A673 (cell line): ENCODE data around the gene CD8A. TPM values are rescaled to one million over a fixed set of nuclear protein-coding genes. Genes with fewer than 3 reads are reported as not detected.

ENCODE experiments used
- BruUV-seq: library from RNA; stranded (reverse); fragments of 400-500 nt; replicated peaks from 2 replicates; lab custom pipeline; 2021; lab: Mats Ljungman, UMichigan
- CTCF ChIA-PET: fragments of 300-600 bp; sonication (Branson Sonifier 250); formaldehyde crosslinking; loops from one replicate; lab custom pipeline; 2022; ENCODE audit warnings: antibody characterized with exemption; lab: Charles Lee
- POLR2A ChIA-PET: fragments of 300-600 bp; sonication (Branson Sonifier 250); formaldehyde crosslinking; loops from one replicate; lab custom pipeline; 2022; ENCODE audit warnings: antibody characterized with exemption; ENCODE audit not compliant: low non-redundant PET; lab: Charles Lee
- DNase-seq: peaks from one replicate; pipeline ENCODE4 v3.0.0-alpha.2; 2015; ENCODE audit warnings: low spot score
- H3K27ac ChIP-seq: fragments of 200-600 bp; sonication (generic); 2 replicates; pipeline ENCODE4 v1.5.1; 2016; ENCODE audit warnings: mixed run types, low read depth, mild to moderate bottlenecking, mixed read lengths, antibody characterized with exemption, low read length; ENCODE audit not compliant: poor library complexity, severe bottlenecking
- H3K27me3 ChIP-seq: fragments of 200-600 bp; sonication (generic); replicated peaks from 2 replicates; pipeline ENCODE4 v1.6.1; 2017; ENCODE audit warnings: mixed run types, low read depth, mild to moderate bottlenecking, mixed read lengths, antibody characterized with exemption, low read length; ENCODE audit not compliant: insufficient read depth, poor library complexity
- H3K36me3 ChIP-seq: fragments of 200-600 bp; sonication (generic); 2 replicates; pipeline ENCODE4 v1.6.1; 2016; ENCODE audit warnings: mixed run types, mild to moderate bottlenecking, mixed read lengths, antibody characterized with exemption, low read length; ENCODE audit not compliant: insufficient read depth, poor library complexity, severe bottlenecking
- H3K4me1 ChIP-seq: fragments of 200-600 bp; sonication (generic); 2 replicates; pipeline ENCODE4 v1.6.1; 2017; ENCODE audit warnings: mixed run types, mild to moderate bottlenecking, mixed read lengths, antibody characterized with exemption, low read length; ENCODE audit not compliant: insufficient read depth, poor library complexity, severe bottlenecking
- H3K4me3 ChIP-seq: fragments of 200-600 bp; sonication (generic); 2 replicates; pipeline ENCODE4 v1.5.1; 2016; ENCODE audit warnings: low read depth, mixed run types, mild to moderate bottlenecking, mixed read lengths, low read length; ENCODE audit not compliant: poor library complexity, severe bottlenecking
- H3K9me3 ChIP-seq: fragments of 200-600 bp; sonication (generic); 2 replicates; pipeline ENCODE4 v1.6.1; 2016; ENCODE audit warnings: mixed run types, low read depth, mild to moderate bottlenecking, mixed read lengths, antibody characterized with exemption, low read length; ENCODE audit not compliant: poor library complexity, severe bottlenecking
- EZH2 ChIP-seq: fragments of 200-600 bp; sonication (generic); IDR thresholded peaks from 2 replicates; pipeline ENCODE4 v1.6.1; 2017; ENCODE audit warnings: borderline replicate concordance, low read depth, mild to moderate bottlenecking, mixed read lengths, antibody characterized with exemption, low read length; ENCODE audit not compliant: poor library complexity, severe bottlenecking
- intact Hi-C: fragments of 100-400 bp; cut with micrococcal nuclease; formaldehyde crosslinking; loops from one replicate; pipeline ENCODE4 v1.10.0; 2022; ENCODE audit not compliant: unreplicated experiment
- total RNA-seq: library from RNA; stranded (reverse); gene quantifications from 2 replicates; pipeline ENCODE4 v1.2.3, GENCODE V29; 2021
- TF ChIP-seq, protein P1 (sequence below): fragments of 300-800, 200-600 bp; sonication (generic); conservative IDR thresholded peaks from 2 replicates; pipeline ENCODE4 v1.5.1; 2017; ENCODE audit warnings: low read depth, mild to moderate bottlenecking, antibody characterized with exemption, low read length, moderate library complexity, mixed read lengths

The CD8A gene
- total RNA-seq, 1 experiment from 2014 or later: not detected

DNA sequence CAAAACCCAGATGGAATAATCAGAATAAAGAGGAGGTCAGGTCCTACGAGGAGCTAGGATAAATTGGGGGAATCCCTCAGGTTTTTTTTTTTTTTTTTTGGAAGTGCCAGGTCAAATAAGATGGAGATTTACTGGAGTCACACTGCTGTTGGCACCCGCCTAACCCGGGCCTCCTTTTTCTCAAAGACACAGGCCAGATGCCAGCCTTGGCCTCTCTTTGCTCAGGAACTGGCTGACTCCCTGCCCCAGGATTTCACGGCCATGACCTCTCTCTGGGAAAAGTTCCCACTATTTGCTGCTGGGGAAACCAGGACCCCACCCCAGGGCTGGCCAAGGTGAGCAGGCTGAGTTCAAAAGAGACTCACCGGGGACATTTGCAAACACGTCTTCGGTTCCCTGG, 2.5 kb downstream of the CD8A start:
- no peak for DNase-seq
- TF ChIP-seq, protein P1, sequence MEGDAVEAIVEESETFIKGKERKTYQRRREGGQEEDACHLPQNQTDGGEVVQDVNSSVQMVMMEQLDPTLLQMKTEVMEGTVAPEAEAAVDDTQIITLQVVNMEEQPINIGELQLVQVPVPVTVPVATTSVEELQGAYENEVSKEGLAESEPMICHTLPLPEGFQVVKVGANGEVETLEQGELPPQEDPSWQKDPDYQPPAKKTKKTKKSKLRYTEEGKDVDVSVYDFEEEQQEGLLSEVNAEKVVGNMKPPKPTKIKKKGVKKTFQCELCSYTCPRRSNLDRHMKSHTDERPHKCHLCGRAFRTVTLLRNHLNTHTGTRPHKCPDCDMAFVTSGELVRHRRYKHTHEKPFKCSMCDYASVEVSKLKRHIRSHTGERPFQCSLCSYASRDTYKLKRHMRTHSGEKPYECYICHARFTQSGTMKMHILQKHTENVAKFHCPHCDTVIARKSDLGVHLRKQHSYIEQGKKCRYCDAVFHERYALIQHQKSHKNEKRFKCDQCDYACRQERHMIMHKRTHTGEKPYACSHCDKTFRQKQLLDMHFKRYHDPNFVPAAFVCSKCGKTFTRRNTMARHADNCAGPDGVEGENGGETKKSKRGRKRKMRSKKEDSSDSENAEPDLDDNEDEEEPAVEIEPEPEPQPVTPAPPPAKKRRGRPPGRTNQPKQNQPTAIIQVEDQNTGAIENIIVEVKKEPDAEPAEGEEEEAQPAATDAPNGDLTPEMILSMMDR: no peak
- no peak for TF ChIP-seq EZH2
- ChIA-PET POLR2A (no interaction called here), CTCF (no interaction called here)
- Histone ChIP-seq H3K36me3 (no peaks in the 10 kb centered on the region), H3K27me3 (peaks cover 61% of the 10 kb centered on the region), H3K4me1 (peaks cover 12% of the 10 kb centered on the region), H3K4me3 (no peak overlapping the region), H3K27ac (no peak overlapping the region), H3K9me3 (no peaks in the 10 kb centered on the region)
- intact Hi-C loops: no loop called here
- BruUV-seq: no TSS peak

DNA sequence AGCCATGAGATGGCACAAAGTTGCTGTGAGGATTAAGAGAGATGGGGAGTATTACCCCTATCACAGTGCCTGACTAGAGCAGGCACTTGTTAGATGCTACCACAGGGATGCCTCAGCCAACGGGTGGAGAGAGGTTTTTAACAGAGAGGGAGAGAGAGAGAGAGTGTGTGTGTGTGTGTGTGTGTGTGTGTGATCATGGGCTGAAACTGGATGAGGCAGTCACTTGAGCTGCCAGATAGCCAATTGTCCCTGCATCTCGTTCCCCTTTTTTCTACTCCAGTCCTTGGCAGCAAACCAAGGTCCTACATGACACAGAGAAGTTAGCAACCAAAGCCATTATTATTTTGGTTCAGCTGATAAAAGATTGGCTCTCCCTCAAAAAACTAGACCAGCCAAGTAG, 3.0 kb downstream of the CD8A start:
- TF ChIP-seq, protein P1: no peak
- TF ChIP-seq EZH2: no peak
- Histone ChIP-seq H3K4me3 (no peak overlapping the region), H3K9me3 (no peaks in the 10 kb centered on the region), H3K27me3 (peaks cover 56% of the 10 kb centered on the region), H3K36me3 (no peaks in the 10 kb centered on the region), H3K27ac (no peak overlapping the region), H3K4me1 (peaks cover 12% of the 10 kb centered on the region)
- intact Hi-C loops: no loop called here
- no TSS peak for BruUV-seq
- DNase-seq: no peak
- POLR2A ChIA-PET: no interaction called here
- CTCF ChIA-PET: no interaction called here

DNA sequence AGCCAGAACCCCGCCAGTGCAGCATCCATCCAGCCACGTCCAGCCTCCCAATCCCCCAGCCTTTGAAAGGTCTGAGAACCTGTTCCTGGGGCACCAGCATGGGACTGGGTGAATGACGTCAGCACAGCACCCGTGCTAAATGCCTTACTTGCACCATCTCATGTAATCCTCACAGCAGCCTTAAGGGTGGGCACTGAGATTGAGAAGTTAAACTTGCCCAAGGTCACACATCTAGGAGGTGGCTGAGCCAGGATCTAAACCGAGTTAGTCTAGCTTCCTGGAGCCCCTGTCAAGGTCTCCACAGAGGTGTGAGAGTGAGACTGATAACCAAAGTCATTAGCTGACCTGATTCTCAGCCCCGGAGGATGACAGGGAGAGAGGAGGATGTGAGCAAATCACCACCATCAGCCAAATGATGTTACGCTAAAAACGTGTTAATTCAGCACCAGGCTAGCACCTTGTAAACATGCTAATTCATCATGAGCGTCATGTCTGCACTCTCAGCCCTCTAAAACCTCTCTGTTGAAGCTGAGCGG, 4.6 kb downstream of the CD8A start:
- DNase-seq: no peak
- Histone ChIP-seq H3K27me3 (peaks cover 40% of the 10 kb centered on the region), H3K9me3 (no peaks in the 10 kb centered on the region), H3K27ac (no peak overlapping the region), H3K4me1 (peaks cover 12% of the 10 kb centered on the region), H3K36me3 (no peaks in the 10 kb centered on the region), H3K4me3 (no peak overlapping the region)
- TF ChIP-seq EZH2: no peak
- TF ChIP-seq, protein P1: no peak
- ChIA-PET POLR2A (no interaction called here), CTCF (no interaction called here)
- no TSS peak for BruUV-seq
- intact Hi-C loops: no loop called here
